HL-60/S4 (cell line): Measurements from ENCODE around the gene CLCN4.

Experiments
- in situ Hi-C: fragments of 300-500 bp; cut with MboI; formaldehyde crosslinking; loops from 2 replicates; pipeline ENCODE4 v1.14.3; 2022; ENCODE audit warnings: low sequenced_read_pairs

CLCN4 gene

GRCh38 chrX:10189317-10190268, 32.8 kb downstream of the CLCN4 start:
- in situ Hi-C loops = loop anchor here (25.0 kb wide), 3 partner anchors 423 to 948 kb away; partner anchors contain the start of gene MID1

DNA sequence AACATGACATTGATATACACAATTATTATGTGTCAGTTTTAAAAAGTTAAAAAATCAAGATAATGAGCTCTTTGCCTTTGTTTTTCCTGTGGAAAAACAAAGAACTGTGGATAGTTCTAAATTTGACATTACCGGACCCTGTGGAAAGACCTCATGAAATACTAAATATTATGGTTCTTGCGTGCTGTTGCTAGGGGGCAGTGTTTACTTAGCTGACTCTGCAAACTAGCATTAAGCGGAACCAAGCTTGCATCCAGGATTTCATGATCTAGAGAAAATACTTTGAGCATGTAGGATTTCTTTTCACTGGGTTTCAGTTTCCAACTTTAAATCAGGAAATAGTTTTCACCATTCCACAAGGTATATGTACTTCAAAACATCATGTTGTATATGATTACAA, 33.6 kb downstream of the CLCN4 start:
- in situ Hi-C loops = loop anchor here (25.0 kb wide), 3 partner anchors 422 to 947 kb away; partner anchors contain the start of gene MID1

DNA sequence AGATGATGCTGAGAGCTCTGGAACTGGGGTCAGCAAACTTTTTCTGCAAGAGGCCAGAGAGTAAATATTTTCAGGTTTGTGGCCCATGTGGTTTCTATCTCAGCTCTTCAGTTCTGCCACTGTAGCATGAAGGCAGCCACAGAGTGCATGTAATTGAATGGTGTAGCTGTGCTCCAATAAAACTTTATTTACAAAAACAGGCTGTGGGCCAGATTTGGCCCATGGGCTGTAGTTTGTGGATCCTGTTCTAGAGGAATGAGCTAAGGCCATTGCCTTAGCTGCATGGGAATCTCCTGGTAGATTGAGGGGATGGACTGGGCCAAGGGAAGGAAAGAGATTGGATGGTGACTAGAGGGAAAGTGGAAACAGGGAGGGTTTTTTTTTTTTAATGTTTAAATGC, 36.8 kb downstream of the CLCN4 start:
- in situ Hi-C loops = loop anchor here (25.0 kb wide), 3 partner anchors 419 to 944 kb away; partner anchors contain the start of gene MID1

- in situ Hi-C loops = loop anchor here (25.0 kb wide), 3 partner anchors 417 to 942 kb away; partner anchors contain the start of gene MID1
These were observed 38.6 kb downstream of the CLCN4 start for GRCh38 chrX:10195425-10195824.

- in situ Hi-C loops = loop anchor here (25.0 kb wide), 3 partner anchors 416 to 941 kb away; partner anchors contain the start of gene MID1
These were observed 39.2 kb downstream of the CLCN4 start for GRCh38 chrX:10195947-10196346.

DNA sequence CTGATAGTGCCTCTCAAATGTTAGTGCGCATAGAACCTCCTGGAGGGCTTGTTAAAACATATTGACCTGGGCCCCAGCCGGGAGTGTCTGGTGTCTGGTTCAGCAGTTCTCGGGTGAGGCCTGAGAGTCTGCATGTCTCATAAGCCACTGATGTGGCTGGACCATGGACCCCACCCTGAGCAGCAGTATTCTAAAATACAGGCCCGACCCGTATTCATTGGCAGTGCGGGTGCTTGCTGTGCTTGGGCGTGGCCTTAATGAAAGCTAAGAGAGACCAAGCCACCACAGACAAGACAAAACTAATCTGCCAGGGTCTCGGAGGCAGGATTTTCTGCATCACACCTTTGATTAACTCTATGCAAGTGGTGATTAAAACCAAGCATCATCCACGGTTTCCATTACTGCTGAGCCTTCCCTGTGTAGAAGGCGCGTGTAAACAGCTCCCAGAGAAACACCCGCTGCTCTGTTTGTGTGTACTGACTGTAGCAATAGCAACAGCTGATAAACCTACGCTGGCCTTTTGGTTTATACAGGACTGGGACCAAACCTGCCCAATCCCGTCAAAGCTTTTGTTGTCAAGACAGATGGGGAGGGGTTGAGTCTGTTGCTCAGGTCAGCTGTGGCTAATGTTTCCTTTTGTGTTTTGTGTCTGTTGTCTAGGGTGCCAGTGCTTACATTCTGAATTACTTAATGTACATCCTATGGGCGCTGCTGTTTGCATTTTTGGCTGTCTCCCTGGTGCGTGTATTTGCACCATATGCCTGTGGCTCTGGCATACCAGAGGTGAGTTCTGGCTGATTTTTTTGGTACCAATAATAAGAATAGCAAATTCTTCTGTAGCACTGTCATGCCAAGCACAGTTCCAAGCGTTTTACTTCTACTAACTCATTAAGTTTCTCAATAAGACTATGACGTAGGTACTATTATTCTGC, 40.8 kb downstream of the CLCN4 start:
- in situ Hi-C loops = loop anchor here (25.0 kb wide), 3 partner anchors 415 to 940 kb away; partner anchors contain the start of gene MID1

DNA sequence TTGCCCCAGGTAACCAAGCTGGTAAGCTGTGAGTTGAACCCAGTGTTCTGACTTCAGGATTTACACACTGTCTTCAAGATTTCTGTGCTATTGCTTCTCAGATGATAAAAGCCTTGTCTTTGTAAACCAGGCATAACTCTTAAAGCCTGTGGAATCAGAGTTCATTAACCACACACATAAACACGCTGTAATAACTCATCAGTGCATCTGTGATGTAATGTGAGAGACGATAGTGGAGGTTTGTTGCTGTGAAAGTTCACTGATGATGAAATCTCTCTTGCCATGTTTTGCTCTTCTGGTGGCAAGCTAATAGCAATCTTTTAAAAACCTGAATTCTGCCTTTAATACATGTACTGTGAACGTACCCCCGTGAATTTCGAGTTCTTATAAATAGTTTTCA, 41.5 kb downstream of the CLCN4 start:
- in situ Hi-C loops = loop anchor here (25.0 kb wide), 3 partner anchors 414 to 939 kb away; partner anchors contain the start of gene MID1

DNA sequence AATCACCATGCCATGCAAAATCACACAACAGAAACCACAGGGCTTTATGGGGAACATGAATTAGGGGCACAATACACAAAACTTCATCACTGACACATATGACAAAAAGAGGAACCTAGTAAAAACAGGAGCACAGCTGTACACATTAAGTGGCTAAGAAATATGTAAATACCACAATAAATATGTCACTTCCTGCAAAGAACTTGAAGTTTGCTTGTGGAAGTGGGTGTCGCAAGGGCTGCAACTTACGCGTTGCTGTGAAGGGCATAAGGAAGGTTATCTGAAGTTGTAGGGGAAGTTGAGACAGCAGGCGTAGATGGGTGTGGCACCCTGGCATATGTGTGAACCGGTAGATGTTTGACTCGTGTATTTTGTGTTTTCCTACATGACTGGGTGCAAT, 42.4 kb downstream of the CLCN4 start:
- in situ Hi-C loops = loop anchor here (25.0 kb wide), 3 partner anchors 413 to 938 kb away; partner anchors contain the start of gene MID1

- in situ Hi-C loops = no loop called here
These were observed 46.8 kb downstream of the CLCN4 start for GRCh38 chrX:10203617-10204016.

DNA sequence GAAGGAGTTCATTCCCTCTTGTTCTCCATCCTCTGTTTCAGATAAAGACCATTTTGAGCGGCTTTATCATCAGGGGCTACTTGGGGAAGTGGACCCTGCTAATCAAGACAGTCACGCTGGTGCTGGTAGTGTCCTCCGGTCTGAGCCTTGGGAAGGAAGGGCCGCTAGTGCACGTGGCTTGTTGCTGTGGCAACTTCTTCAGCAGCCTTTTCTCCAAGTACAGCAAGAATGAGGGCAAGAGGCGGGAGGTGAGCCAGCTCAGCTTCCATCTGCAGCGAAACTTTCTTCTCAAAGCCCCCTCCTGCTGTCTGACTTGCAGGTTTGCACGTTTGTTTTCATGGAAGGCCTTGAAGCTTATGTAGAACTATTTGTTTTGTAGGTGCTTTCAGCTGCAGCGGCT, 49.5 kb downstream of the CLCN4 start:
- in situ Hi-C loops = no loop called here

DNA sequence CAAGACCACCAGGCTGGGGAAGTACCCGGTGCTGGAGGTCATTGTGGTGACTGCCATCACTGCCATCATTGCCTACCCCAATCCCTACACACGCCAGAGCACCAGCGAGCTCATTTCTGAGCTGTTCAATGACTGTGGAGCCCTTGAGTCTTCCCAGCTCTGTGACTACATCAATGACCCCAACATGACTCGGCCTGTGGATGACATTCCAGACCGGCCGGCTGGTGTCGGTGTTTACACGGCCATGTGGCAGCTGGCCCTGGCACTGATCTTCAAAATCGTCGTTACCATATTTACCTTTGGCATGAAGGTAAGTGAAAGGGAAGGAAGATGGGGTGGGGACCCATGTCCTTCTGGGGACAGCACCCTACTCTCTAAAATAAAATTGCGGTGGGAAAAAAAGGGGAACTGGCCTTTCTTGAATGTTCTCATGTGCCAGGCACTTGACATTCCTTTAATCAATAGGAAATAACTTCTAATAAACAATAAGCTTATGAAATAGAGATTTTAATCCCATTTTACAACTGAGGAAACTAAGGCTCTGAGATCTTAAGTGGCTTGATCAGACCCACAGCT, 51.6 kb downstream of the CLCN4 start:
- in situ Hi-C loops = no loop called here

DNA sequence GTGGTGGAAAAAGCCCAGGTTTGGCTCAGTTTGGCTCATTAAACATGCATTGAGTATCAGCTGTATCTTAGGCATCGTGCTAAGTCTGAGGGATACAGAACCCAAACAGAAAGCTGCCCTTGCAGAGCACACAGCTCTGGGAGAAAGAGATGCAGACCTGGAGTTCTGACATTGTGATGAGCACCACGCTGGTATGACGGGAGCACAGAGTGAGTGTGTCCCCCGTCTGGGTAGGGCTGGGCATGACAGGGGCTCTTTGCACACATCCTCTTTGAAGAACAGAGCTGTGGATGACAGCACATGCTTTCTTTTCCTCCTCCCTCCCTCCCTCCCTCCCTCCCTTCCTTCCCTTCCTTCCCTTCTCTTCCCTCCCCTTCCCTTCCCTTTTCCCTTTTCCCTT, 52.2 kb downstream of the CLCN4 start:
- in situ Hi-C loops = no loop called here

DNA sequence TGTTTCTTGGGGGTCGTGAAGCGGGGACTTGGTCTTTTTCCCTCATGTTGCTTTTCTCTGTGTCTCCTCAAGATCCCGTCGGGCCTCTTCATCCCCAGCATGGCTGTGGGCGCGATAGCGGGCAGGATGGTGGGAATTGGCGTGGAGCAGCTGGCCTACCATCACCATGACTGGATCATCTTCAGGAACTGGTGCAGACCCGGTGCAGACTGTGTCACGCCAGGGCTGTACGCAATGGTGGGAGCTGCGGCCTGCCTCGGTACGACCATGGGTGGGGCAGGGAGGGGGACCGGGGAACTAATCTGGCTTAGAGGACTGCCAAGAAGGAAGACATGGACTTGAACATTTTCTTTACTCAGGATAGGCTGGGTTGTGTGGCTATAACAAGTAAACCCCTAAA, 55.6 kb downstream of the CLCN4 start:
- in situ Hi-C loops = no loop called here

DNA sequence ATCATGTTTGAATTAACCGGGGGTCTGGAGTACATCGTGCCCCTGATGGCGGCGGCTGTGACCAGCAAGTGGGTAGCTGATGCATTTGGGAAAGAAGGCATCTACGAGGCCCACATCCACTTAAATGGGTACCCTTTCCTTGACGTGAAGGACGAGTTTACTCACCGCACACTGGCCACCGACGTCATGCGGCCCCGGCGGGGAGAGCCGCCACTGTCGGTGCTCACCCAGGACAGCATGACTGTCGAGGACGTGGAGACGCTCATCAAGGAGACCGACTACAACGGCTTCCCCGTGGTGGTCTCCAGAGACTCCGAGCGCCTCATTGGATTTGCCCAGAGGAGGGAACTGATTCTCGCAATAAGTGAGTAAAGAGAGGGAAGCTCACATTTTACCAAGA, 56.9 kb downstream of the CLCN4 start:
- in situ Hi-C loops = no loop called here

DNA sequence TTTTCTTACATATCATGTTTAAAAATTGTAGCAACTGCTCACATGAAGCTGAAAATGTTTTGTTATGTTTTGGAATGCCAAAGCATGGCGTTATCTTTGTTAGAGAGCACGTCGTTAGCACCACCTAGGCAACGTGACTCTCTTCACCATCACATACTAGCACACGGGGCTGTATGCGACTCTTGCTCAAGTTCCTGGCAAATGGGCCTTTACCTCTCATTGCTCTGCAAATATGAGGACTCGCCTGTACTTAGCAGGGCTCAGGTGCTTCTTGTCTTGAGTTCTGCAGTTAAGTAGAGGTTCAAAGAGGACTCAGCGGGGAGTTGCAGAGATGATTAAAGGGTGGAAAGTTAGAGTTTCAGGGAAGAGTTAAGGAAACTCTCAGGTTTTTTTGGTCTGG, 59.4 kb downstream of the CLCN4 start:
- in situ Hi-C loops = no loop called here

- in situ Hi-C loops = no loop called here
These were observed 60.4 kb downstream of the CLCN4 start for GRCh38 chrX:10217198-10217597.

DNA sequence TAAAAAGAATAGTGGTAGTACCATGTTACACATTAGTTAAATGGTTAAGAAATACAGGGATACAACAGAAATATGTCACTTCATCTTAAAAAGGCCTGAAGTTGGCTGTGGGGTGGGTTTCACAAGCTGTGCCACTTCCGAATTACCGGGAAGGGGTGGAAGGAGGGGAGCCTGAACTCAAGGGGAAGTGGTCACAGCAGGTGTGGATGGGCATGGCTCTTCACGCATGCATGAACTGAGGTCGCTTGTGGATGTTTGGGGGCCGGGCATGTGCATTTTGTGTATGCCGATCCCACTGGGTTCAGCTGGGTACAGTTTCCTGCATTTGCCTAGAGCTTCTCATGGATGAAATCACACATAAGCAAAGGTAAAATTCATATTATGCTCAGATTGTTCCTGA, 64.9 kb downstream of the CLCN4 start:
- in situ Hi-C loops = no loop called here

DNA sequence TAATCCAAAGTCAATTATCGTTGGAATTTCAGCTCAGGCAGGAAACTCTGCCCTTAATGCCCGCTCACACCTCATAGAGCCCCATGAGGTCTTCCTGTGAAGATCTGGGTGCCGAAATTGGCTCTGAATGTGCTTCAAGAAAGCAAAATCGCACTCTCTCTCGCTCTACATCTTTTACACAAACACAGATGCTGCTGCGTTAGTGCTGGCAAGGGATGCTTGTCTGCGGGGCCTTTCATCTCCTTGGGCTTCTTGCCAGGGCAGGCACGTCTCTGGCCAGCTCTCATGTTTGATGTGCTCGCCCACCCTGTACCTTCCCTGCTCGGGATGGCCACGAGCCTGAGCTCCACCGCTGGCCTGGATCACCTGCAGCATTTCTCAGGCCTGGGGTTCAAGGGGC, 66.5 kb downstream of the CLCN4 start:
- in situ Hi-C loops = no loop called here

DNA sequence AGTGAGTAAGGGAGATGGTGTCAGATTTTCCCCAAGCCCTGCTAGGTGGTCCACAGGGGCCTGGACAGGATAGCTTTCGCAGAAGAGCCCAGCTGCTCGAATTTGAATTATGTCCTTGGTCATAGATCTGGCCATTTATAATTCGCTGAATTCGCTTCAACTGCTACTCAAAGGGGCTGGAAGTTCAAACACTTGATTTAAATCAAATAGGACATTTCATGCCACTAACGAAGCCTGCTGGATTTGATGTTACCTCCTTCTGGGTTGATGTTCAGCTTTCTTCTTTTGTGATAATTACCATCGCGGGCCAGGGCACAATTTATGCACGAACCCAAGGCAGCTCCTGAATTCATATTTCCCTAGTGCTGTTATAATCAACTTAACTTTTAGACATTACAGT, 67.0 kb downstream of the CLCN4 start:
- in situ Hi-C loops = no loop called here

DNA sequence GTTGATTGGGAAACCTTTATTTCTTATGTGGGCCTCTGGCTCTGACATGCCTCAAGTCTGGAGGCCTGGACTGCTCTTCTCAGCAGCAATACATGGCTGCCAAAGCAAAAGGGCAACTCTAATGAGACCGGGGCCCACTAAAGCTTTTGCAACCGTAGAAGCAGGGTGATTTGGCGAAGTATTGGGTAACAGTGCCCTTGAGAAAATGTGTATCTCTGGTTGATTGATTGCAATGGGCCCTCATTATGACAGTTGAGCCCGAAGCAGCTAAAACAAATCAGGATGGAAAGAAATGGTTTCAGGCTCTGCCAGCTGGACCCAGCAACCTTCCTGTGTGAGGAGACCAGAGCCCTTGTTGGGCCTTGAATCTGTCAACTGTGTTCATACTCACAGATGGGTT, 73.4 kb downstream of the CLCN4 start:
- in situ Hi-C loops = no loop called here

DNA sequence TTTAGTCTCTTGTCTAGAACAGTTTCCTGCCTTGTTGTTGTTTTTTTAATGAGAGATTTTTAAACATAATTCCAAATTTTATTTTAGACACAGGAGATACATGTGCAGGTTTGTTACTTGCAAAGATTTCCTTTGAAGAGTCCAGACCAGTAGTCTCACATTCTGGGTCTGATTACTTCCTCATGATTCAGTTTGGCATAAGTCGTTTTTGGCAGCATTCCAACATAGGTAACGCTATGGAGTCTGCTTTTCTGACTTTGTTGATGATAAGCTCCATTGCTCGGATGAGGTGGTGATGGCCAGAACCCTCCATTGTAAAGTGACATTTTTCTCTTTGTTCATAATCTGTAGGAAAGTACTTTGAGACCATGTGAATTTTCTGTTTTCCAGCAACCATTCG, 74.7 kb downstream of the CLCN4 start:
- in situ Hi-C loops = no loop called here
